SKM-1 treated with dmso at 0.1 percent for 144 hours (cell line): Measurements from ENCODE around the gene C9orf40.

ENCODE experiments used
- DNase-seq: peaks from one replicate; lab custom pipeline; 2025; ENCODE audit not compliant: unreplicated experiment; lab: John Stamatoyannopoulos, UW

C9orf40 gene

GRCh38 chr9:74952201-74953151 lies at the start of gene C9orf40:
Gene C9orf40, minus strand, starts transcription at chr9:74952912. Its CDS starts 301 bp downstream, at chr9:74952611.
- DNase-seq: peak; percentile 48

- no peak for DNase-seq
Measured at GRCh38 chr9:75001719-75002421, 49.2 kb upstream of the C9orf40 start.

- no peak for DNase-seq
Measured at GRCh38 chr9:75000835-75001234, 48.1 kb upstream of the C9orf40 start.

GRCh38 chr9:74985041-74985440 lies 32.3 kb upstream of the C9orf40 start:
- DNase-seq: no peak

GRCh38 chr9:74983709-74984108 lies 31.0 kb upstream of the C9orf40 start:
- DNase-seq: no peak

GRCh38 chr9:74979844-74980243 lies 27.1 kb upstream of the C9orf40 start:
- no peak for DNase-seq

GRCh38 chr9:74977287-74977686 lies 24.6 kb upstream of the C9orf40 start:
- DNase-seq: no peak

GRCh38 chr9:74975538-74975937 lies 22.8 kb upstream of the C9orf40 start:
- DNase-seq: no peak

GRCh38 chr9:74974558-74974957 lies 21.8 kb upstream of the C9orf40 start:
- no peak for DNase-seq

GRCh38 chr9:74973714-74974113 lies 21.0 kb upstream of the C9orf40 start:
- DNase-seq: no peak

GRCh38 chr9:74963056-74963455 lies 10.3 kb upstream of the C9orf40 start:
- no peak for DNase-seq

- no peak for DNase-seq
Measured at GRCh38 chr9:74961496-74961895, 8.8 kb upstream of the C9orf40 start.

GRCh38 chr9:74960561-74960960 lies 7.8 kb upstream of the C9orf40 start:
- no peak for DNase-seq

GRCh38 chr9:74958587-74958986 lies 5.9 kb upstream of the C9orf40 start:
- DNase-seq: no peak

- no peak for DNase-seq
Measured at GRCh38 chr9:74953235-74953751, 581 bp upstream of the C9orf40 start.

- DNase-seq: no peak
Measured at GRCh38 chr9:74951725-74952151, 974 bp downstream of the C9orf40 start.

GRCh38 chr9:74951107-74951720 lies 1.5 kb downstream of the C9orf40 start:
- DNase-seq: no peak

- DNase-seq: no peak
Measured at GRCh38 chr9:74949859-74950855, 2.6 kb downstream of the C9orf40 start.

- DNase-seq: no peak
Measured at GRCh38 chr9:74948937-74949336, 3.8 kb downstream of the C9orf40 start.

GRCh38 chr9:74946686-74947085 lies 6.0 kb downstream of the C9orf40 start:
- DNase-seq: no peak
